ENCODE results near the gene CGNL1. TPM values are rescaled to one million over a fixed set of nuclear protein-coding genes. Genes with fewer than 3 reads are reported as not detected.

CGNL1 gene
- total RNA-seq, 3 donors from 2014 or later, result 0.05 to 0.08 (median 0.05) TPM

GRCh38 chr15:57505949-57506391, 129.7 kb downstream of the CGNL1 start:
- Mint-ChIP-seq H3K4me3 (no peak overlapping the region), H3K9me3 (no peaks in the 10 kb centered on the region), H3K36me3 (ENCODE audit: insufficient read depth) (no peaks in the 10 kb centered on the region), H3K4me1 (ENCODE audit: low read depth) (no peaks in the 10 kb centered on the region), H3K27me3 (ENCODE audit: low read depth) (peaks cover 2% of the 10 kb centered on the region)
- no peak for ATAC-seq
- no peak for DNase-seq

- Mint-ChIP-seq H3K4me3 (no peak overlapping the region), H3K4me1 (ENCODE audit: low read depth) (no peaks in the 10 kb centered on the region), H3K27me3 (ENCODE audit: low read depth) (peaks cover 2% of the 10 kb centered on the region), H3K36me3 (ENCODE audit: insufficient read depth) (no peaks in the 10 kb centered on the region), H3K9me3 (no peaks in the 10 kb centered on the region)
- ATAC-seq (no peak), DNase-seq (no peak)
These were observed 130.1 kb downstream of the CGNL1 start for GRCh38 chr15:57506422-57506821.

DNA sequence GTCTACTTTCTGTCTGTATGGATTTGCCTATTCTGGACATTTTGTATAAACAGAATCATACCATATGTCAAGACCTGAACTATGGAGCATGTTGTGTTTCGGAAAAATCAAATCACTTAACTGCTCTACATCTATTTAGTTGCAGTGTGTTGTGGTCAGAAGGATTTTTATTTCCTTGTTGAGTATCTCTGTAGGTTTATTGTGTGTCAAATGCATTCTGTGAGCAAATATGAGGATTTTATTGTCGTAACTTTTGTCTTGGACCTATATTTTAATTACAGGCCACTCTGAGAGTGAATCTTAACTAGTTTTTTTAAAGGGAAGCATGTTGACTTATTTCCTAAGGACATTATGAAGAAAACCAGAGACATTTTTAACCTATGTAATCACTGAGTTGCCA, 130.8 kb downstream of the CGNL1 start:
- Mint-ChIP-seq H3K27me3 (ENCODE audit: low read depth) (peaks cover 2% of the 10 kb centered on the region), H3K4me3 (no peak overlapping the region), H3K9me3 (no peaks in the 10 kb centered on the region), H3K36me3 (ENCODE audit: insufficient read depth) (no peaks in the 10 kb centered on the region), H3K4me1 (ENCODE audit: low read depth) (no peaks in the 10 kb centered on the region)
- ATAC-seq, result no peak
- no peak for DNase-seq

GRCh38 chr15:57509126-57509525, 132.8 kb downstream of the CGNL1 start:
- DNase-seq (no peak), ATAC-seq (no peak)
- peaks cover 2% of the 10 kb centered on the region for H3K27me3 Mint-ChIP-seq (ENCODE audit: low read depth)
- H3K36me3 Mint-ChIP-seq (ENCODE audit: insufficient read depth), result no peaks in the 10 kb centered on the region
- H3K4me1 Mint-ChIP-seq (ENCODE audit: low read depth), result no peaks in the 10 kb centered on the region
- H3K9me3 Mint-ChIP-seq, result no peaks in the 10 kb centered on the region
- H3K4me3 Mint-ChIP-seq, result no peak overlapping the region

DNA sequence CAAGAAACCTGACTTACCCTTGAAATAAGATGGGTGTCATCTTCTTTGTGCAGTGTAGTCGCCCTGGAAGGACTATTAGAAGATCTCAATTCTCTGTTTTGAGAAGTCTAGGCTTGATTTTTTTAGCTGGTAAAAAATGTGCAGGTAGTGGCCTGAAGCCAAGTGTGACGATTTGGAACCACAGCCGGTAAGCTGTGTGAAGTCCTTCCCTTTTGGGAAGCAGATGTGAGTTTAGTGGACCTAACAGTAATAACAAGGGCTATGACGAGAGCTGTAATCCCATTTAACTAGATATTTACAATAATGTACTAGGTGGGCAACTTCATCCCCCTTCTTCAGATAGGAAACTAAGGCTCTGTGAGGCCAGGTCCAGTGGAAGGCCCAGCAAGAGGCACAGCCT, 133.7 kb downstream of the CGNL1 start:
- Mint-ChIP-seq H3K9me3 (no peaks in the 10 kb centered on the region), H3K27me3 (ENCODE audit: low read depth) (peaks cover 2% of the 10 kb centered on the region), H3K4me1 (ENCODE audit: low read depth) (no peaks in the 10 kb centered on the region), H3K4me3 (no peak overlapping the region), H3K36me3 (ENCODE audit: insufficient read depth) (no peaks in the 10 kb centered on the region)
- ATAC-seq (no peak), DNase-seq (no peak)

DNA sequence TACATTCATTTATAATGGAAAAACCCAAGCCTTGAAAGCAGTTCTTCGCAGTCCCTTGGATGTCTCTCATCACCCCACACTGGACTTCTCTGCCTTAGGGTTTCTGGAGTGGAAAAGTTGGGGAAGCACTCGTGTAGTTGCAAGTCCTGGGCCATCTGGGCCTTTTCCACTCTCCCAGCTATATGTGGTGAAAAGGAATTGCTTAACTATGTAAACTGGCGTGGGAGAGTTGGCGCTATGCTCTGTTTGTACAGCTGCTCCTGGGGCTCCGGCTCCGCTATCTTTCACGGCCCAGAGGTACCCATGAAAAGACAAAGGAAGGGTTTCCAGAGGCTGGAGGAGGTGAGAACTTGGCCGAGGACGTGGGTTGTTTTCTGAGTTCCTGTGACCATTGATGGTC, 134.3 kb downstream of the CGNL1 start:
- H3K4me3 Mint-ChIP-seq, result no peak overlapping the region
- no peaks in the 10 kb centered on the region for H3K9me3 Mint-ChIP-seq
- ATAC-seq (no peak), DNase-seq (no peak)
- H3K27me3 Mint-ChIP-seq (ENCODE audit: low read depth), result peaks cover 2% of the 10 kb centered on the region
- H3K4me1 Mint-ChIP-seq (ENCODE audit: low read depth), result no peaks in the 10 kb centered on the region
- no peaks in the 10 kb centered on the region for H3K36me3 Mint-ChIP-seq (ENCODE audit: insufficient read depth)

- H3K27me3 Mint-ChIP-seq (ENCODE audit: low read depth), result peaks cover 4% of the 10 kb centered on the region
- H3K4me3 Mint-ChIP-seq, result no peak overlapping the region
- H3K9me3 Mint-ChIP-seq, result no peaks in the 10 kb centered on the region
- DNase-seq (no peak), ATAC-seq (no peak)
- no peaks in the 10 kb centered on the region for H3K4me1 Mint-ChIP-seq (ENCODE audit: low read depth)
- no peaks in the 10 kb centered on the region for H3K36me3 Mint-ChIP-seq (ENCODE audit: insufficient read depth)
These were observed 140.2 kb downstream of the CGNL1 start for GRCh38 chr15:57516327-57517029.

- DNase-seq (no peak), ATAC-seq (no peak)
- no peaks in the 10 kb centered on the region for H3K9me3 Mint-ChIP-seq
- no peak overlapping the region for H3K4me3 Mint-ChIP-seq
- H3K36me3 Mint-ChIP-seq (ENCODE audit: insufficient read depth), result no peaks in the 10 kb centered on the region
- no peaks in the 10 kb centered on the region for H3K4me1 Mint-ChIP-seq (ENCODE audit: low read depth)
- H3K27me3 Mint-ChIP-seq (ENCODE audit: low read depth), result peaks cover 4% of the 10 kb centered on the region
These were observed 140.8 kb downstream of the CGNL1 start for GRCh38 chr15:57517030-57517671.

DNA sequence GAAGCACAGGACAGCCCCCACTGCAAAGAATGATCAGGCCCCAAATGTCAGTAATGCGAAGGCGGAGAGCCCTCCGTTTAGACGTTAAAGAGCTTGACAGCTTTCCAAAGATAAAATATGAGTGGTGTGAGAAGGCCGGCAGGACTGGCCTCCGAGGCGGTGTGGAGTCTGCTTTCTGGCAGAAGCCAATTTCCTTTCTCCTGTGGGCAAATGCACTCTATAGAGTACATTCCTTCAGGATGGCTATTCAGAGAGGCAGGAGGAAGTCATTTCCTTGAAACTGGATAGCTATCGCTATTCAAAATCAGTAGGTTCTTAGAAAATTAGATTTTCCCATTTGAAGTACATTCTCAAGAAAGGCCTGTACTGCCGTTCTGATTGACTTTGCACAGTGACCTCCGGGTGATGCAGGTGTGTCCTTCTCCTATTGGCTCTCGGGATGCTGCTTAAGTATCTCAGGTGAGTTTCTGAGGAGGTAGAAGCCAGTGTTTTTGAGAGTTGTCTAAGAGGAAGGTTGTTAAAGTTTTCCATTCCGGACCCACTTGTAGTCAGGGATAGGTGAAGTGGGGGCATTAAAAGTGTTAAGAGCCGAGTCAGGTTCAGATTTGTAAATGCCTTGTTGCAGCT, 142.6 kb downstream of the CGNL1 start:
- no peak for ATAC-seq
- H3K4me1 Mint-ChIP-seq (ENCODE audit: low read depth), result no peaks in the 10 kb centered on the region

GRCh38 chr15:57519806-57520205, 143.5 kb downstream of the CGNL1 start:
- Mint-ChIP-seq H3K36me3 (ENCODE audit: insufficient read depth) (no peaks in the 10 kb centered on the region), H3K4me1 (ENCODE audit: low read depth) (no peaks in the 10 kb centered on the region), H3K27me3 (ENCODE audit: low read depth) (peaks cover 4% of the 10 kb centered on the region), H3K4me3 (no peak overlapping the region), H3K9me3 (no peaks in the 10 kb centered on the region)
- DNase-seq, result no peak
- ATAC-seq, result no peak

More for the DNA sequence above, 142.6 kb downstream of the CGNL1 start:
- Mint-ChIP-seq H3K4me3 (no peak overlapping the region), H3K9me3 (no peaks in the 10 kb centered on the region), H3K27me3 (ENCODE audit: low read depth) (peaks cover 4% of the 10 kb centered on the region), H3K36me3 (ENCODE audit: insufficient read depth) (no peaks in the 10 kb centered on the region)
- DNase-seq, result no peak

GRCh38 chr15:57521503-57521902, 145.2 kb downstream of the CGNL1 start:
- no peak overlapping the region for H3K4me3 Mint-ChIP-seq
- H3K36me3 Mint-ChIP-seq (ENCODE audit: insufficient read depth), result no peaks in the 10 kb centered on the region
- ATAC-seq, result no peak

GRCh38 chr15:57522148-57522547, 145.8 kb downstream of the CGNL1 start:
- ATAC-seq, result no peak
- peaks cover 4% of the 10 kb centered on the region for H3K27me3 Mint-ChIP-seq (ENCODE audit: low read depth)
- no peaks in the 10 kb centered on the region for H3K36me3 Mint-ChIP-seq (ENCODE audit: insufficient read depth)

More at GRCh38 chr15:57521503-57521902, 145.2 kb downstream of the CGNL1 start:
- Mint-ChIP-seq H3K27me3 (ENCODE audit: low read depth) (peaks cover 4% of the 10 kb centered on the region), H3K9me3 (no peaks in the 10 kb centered on the region), H3K4me1 (ENCODE audit: low read depth) (no peaks in the 10 kb centered on the region)
- no peak for DNase-seq

DNA sequence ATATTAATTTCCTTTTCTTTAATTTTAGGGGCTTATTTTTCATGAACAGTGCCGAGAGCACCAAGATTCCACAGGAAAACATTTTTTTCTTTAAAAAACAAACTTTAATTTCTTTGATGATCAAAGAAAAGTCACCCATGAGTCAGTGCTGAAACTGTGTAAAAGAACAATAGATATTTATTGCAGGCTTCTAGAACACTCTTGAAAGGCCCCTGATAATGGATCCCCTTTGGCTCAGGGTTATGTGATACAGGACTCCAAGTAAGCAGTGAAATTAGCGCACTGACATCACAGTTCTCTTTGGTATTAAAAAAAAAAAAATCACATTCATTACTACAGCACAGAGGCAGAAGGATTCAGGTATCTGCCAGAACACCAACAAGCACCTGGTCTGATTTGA, 149.3 kb downstream of the CGNL1 start:
- Mint-ChIP-seq H3K27me3 (ENCODE audit: low read depth) (no peaks in the 10 kb centered on the region), H3K36me3 (ENCODE audit: insufficient read depth) (no peaks in the 10 kb centered on the region), H3K4me1 (ENCODE audit: low read depth) (no peaks in the 10 kb centered on the region), H3K9me3 (no peaks in the 10 kb centered on the region), H3K4me3 (no peak overlapping the region)
- ATAC-seq, result no peak
- no peak for DNase-seq

More at GRCh38 chr15:57522148-57522547, 145.8 kb downstream of the CGNL1 start:
- Mint-ChIP-seq H3K4me1 (ENCODE audit: low read depth) (no peaks in the 10 kb centered on the region), H3K4me3 (no peak overlapping the region), H3K9me3 (no peaks in the 10 kb centered on the region)
- no peak for DNase-seq

GRCh38 chr15:57526076-57526475, 149.8 kb downstream of the CGNL1 start:
- H3K4me1 Mint-ChIP-seq (ENCODE audit: low read depth), result no peaks in the 10 kb centered on the region
- DNase-seq (no peak), ATAC-seq (no peak)
- H3K9me3 Mint-ChIP-seq, result no peaks in the 10 kb centered on the region
- H3K27me3 Mint-ChIP-seq (ENCODE audit: low read depth), result no peaks in the 10 kb centered on the region
- H3K4me3 Mint-ChIP-seq, result no peak overlapping the region
- no peaks in the 10 kb centered on the region for H3K36me3 Mint-ChIP-seq (ENCODE audit: insufficient read depth)

DNA sequence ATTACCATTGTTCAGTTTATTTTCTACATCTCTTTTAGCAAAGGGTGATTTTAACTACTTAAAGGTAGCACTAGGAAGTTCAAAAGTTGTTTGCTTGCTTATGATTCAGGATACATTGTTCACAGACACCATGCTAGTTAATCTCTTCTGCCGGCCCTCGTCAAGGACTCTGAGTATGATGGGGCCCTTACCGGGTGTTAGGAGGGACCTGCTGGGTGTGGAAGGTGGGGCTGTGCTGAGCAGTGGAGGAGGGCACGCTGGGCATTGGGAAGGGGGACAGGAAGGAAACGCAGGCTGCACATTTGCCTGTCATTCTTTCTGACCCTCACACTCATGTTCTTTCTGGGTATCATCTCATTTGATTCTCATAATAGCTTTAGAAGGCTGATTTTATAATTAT, 150.3 kb downstream of the CGNL1 start:
- H3K36me3 Mint-ChIP-seq (ENCODE audit: insufficient read depth), result no peaks in the 10 kb centered on the region
- no peaks in the 10 kb centered on the region for H3K9me3 Mint-ChIP-seq
- no peaks in the 10 kb centered on the region for H3K4me1 Mint-ChIP-seq (ENCODE audit: low read depth)
- H3K27me3 Mint-ChIP-seq (ENCODE audit: low read depth), result no peaks in the 10 kb centered on the region
- H3K4me3 Mint-ChIP-seq, result no peak overlapping the region
- no peak for DNase-seq
- no peak for ATAC-seq
